HG02759 (cell line): ENCODE results near the gene MLXIP.

Experiments used
- ATAC-seq: cut with Tn5 transposase; IDR thresholded peaks from one replicate; pipeline ENCODE4 v1.9.1; 2021; ENCODE audit warnings: mild to moderate bottlenecking, moderate library complexity; ENCODE audit not compliant: unreplicated experiment

Gene MLXIP

DNA sequence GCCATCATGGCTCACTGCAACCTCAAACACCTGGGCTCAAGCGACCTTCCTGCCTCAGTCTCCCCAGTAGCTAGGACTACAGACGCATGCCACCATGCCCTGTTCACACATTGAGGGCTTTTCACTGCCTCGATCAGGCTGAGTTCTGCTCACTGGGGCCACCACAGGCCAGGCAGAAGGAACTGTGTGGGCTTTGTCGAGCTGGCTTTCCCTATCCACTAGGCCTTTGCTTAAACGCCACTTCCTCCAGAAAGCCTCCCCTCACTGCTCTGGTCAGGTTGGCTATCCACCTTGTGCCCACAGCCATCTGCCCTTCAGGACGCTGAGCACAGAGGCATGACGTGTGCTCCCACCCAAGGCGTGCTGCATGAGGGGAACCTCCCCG lies 45.2 kb downstream of the MLXIP start:
- no peak for ATAC-seq

DNA sequence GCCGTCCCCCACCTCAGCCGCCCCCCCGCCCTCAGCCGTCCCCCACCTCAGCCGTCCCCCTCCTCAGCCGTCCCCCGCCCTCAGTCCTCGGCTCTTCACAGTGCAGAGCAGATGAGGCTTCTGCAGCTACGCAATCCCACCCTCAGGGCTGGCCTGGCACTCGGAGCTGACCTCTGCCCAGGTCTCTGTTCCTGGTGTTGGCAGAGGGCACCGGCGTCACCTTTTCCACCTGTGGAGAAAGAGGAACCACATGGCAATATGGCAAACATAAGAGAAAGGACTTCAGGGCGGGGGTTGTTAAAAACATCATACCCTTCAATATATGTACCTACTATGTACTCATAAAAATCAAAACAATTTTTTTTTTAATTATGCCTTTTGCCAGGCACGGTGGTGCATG lies 45.8 kb downstream of the MLXIP start:
- no peak for ATAC-seq

DNA sequence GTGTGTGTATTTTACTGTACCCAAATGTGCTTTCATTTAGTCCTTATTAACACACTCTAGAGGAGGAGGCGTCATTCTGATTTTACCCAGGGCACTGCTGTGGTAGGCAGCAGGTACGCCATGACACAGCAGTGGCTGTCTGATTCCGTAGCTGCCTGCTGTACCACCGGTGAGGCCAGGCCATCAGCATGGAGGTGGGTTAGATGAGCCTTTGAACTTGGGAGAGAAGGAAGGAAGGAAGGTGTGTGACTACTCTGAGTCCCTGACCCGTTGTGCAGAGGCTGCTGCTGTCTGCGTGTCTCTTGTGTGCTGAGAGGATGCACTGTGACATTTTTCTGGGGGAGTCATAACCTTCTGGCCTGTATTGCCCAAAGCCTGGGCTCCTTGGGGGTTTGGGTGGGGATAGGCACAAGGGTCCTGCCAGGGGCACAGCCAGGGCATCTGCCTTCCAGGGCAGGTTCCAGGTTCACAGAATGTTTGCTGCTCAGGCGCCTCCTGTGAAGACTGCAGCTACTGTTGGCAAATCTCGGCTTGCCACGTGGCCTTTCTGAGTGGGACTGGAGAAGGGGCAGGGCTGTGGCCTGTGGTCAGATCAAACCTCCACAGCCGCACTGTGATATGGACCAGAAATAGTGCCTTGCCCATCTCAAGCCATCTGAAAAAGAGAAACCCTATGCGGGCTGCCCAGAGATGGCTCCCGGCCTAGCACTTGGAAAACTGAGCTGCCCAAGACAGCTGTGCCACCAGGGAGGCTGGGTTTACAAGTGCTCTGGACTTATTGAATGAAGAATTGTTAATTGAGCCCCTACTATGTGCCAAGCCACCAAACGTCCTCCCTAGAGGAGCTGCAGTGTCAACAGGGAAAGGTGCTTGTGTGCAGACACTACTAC lies 47.1 kb downstream of the MLXIP start:
- no peak for ATAC-seq

GRCh38 chr12:122126342-122126635 lies 47.7 kb downstream of the MLXIP start:
- ATAC-seq: no peak

DNA sequence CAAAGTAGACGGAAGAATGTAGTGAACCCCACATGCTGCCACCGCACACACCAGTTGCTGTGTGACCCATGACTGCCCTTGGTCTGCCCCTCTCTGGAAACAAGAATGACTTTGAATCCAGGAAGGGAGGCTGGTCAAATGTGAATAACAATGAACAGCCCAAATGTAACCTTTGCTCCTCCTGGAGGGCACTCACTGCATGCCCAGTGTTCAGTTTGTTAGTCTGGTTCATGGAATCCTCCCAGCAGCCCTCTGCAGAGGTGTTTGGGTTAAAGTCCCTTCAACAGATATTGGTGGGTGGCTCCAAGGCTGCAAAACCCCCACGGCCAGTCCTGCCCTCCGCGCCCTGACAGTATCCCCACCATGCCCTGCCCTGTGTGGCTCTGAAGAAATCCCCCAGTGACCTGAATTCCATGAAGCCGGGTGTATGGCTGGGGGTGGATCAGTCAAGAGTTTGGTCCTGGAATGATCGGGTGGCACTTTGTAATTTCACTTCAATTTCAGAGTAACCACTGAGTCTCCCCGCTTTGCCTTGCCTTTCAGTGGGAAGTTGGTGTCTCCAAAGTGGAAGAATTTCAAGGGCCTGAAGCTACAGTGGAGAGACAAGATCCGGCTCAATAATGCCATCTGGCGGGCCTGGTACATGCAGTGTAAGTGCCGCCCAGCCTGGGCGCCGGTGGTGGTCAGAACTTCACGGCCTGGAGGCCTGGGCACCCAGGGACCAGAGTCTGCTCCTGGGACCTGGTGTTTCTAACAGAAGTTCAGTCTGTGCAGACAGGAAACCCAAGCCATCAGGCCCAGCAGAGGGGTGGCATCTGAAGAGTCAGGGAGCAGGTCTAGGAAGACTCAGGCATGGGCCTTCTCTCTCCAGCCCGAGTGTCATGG lies 48.4 kb downstream of the MLXIP start:
- no peak for ATAC-seq

GRCh38 chr12:122127839-122128238 lies 49.3 kb downstream of the MLXIP start:
- ATAC-seq: no peak

DNA sequence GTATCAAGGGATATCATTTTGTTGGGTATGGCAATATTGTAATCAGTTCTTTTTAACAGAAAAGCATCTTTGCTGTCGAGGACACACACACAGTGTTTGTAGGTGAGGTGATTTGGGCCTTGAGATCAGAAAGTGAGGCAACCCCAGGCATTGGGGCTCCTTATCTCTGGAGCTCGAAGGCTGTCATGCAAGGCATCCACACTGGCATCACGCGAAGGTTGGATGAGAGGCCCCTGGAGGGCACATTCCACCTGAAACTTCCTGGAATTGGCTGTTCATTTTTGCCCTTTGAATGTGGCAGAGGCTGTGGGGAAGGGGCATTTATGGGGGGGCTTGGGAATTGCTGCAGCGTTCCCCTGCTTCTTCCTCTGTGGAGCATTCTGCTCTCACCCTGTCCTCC lies 49.9 kb downstream of the MLXIP start:
- ATAC-seq: no peak

- no peak for ATAC-seq
Measured at GRCh38 chr12:122129131-122129530, 50.6 kb downstream of the MLXIP start.

DNA sequence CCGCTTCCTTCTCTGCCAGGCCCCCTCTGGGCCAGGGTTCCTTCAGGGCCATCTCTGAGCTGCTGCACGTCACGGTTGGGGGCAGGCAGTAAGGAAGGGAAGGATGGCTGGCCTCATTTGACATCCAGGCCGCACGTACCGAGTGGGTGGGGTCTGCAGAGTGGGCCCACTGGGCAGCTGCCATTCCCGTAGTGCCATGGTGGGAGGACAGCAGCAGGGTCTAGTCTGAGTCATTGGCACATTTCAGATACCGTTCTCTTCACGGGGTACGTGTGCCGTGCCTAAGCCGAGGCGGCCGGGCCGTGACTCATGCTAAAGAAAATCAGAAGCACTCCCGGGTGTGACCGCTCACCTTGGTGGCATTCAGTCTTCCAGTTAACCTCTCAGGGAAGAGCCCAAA lies 51.6 kb downstream of the MLXIP start:
- ATAC-seq: no peak

GRCh38 chr12:122133192-122133950 lies 54.8 kb downstream of the MLXIP start:
- ATAC-seq: no peak

GRCh38 chr12:122135437-122136031 lies 57.0 kb downstream of the MLXIP start:
- ATAC-seq: no peak

DNA sequence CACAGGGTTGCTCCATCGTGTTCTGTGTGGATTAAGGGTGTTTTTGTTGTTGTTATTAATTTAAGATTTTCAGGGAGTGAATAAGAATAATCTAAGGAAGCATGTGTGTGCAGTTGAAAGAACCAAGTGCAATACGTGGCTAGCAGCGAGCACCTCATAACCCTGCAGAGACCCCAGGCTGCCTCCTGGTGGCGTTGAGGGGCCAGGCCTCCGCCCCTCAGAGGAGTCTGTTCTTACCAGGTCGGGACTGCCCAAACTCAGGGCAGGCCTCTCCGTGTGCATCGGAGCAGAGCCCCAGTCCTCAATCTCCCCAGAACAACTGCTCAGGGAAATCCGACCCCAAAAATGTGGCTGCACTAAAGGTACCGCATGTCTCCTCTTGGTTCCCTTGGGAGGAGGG lies 58.7 kb downstream of the MLXIP start:
- ATAC-seq: no peak

GRCh38 chr12:122137681-122138080 lies 59.1 kb downstream of the MLXIP start:
- ATAC-seq: no peak

- no peak for ATAC-seq
Measured at GRCh38 chr12:122138181-122138580, 59.6 kb downstream of the MLXIP start.

- ATAC-seq: no peak
Measured at GRCh38 chr12:122138616-122139015, 60.1 kb downstream of the MLXIP start.

DNA sequence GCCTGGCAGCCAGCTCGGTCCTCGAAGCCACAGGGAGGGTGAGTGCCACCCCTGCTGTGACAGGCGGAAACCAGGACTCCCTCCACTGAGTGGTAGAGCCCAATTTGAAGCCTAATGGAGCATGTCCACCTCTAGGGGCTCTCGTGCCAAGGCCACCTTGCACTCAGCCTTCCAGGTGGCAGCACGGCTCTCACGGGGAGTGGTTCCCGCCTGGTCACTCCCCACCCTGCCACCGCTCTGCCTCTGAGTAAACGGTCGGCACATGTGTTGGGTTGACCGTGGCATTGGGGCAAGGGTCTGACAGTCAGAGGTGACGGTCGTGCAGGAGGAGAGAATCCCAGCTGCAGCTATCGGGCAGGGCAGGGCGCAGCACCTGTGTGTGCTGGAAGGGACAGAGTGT lies 60.7 kb downstream of the MLXIP start:
- ATAC-seq: no peak

DNA sequence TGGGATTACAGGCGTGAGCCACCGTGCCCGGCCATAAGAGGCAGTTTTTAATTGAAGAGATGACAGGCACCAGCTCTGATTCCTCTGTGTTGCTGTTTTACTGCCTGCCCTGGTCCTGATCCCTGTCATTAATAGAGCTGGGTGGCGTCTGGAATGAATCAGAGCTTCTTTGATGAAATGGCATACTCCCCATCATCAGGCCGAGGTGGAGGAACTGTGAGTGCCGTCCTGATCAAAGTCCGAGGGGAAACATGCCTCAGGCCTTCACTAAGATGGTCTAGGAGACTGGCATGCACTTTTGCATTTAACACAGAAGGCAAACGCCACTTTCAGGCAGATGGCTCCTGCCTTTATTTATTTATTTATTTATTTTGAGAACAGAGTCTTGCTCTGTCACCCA lies 61.4 kb downstream of the MLXIP start:
- ATAC-seq: no peak

- no peak for ATAC-seq
Measured at GRCh38 chr12:122140467-122141257, 62.1 kb downstream of the MLXIP start.

DNA sequence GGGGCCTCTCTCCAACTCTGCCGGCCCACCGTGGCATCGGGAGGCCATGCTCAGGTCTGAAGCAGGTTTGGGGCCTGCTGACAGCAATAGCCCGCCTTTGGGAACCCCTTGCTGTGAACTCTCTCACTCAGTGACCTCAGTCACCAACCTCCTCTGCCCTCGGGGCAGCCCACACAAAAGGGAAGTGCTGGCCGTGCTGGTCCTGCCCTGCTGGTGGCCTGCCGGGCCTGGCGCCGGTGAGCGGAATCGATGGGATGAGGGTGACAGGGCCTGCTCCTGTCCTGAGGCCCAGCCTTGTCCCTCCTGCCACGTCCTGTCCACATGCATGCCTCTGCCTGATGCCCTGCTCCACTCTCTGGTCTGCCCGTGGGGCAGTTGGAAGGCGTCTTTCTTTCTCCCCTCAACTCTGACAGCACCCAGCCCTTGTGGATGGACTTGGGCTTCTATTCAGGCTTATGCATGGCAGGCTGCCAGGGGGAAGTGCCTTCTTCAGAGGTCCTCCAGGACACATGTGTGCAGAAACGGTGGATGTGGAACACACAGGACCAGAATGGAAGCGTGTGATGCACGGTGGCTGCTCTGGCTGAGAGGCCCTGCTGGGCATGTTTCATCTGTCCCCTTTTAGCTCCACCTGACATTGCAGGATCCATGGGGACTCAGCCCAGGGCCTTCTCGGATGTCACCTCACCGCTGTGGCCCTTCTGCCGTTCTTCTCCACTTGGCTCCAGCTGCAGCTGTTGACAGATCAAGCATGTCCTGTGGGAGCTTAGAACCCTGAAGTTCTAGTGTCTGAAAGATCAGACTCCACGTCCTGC lies 63.6 kb downstream of the MLXIP start:
- no peak for ATAC-seq
